ENCODE data around the gene PASD1.
"Not testable (repeated sequence)": the region's sequence is repeated elsewhere in the genome, so short reads cannot be mapped to it uniquely, and the experiment has no call there.

PASD1 gene

GRCh38 chrX:151537572-151537971 is 25.9 kb upstream of the PASD1 start:
- no peak for TF ChIP-seq CTCF (IDR thresholded peaks at IDR 0.05; ENCODE audit: low read length, missing control alignments)
- H3K4me3 ChIP-seq (replicated peaks; ENCODE audit: low read depth, low read length), result no peak overlapping the region
- no peak for DNase-seq (ENCODE audit: low read depth)

- DNase-seq (ENCODE audit: low read depth), result no peak
- no peak for TF ChIP-seq CTCF (IDR thresholded peaks at IDR 0.05; ENCODE audit: low read length, missing control alignments)
- no peak overlapping the region for H3K4me3 ChIP-seq (replicated peaks; ENCODE audit: low read depth, low read length)
Measured at GRCh38 chrX:151538190-151539122, 25.0 kb upstream of the PASD1 start.

GRCh38 chrX:151543706-151544105 is 19.8 kb upstream of the PASD1 start:
- no peak for TF ChIP-seq CTCF (IDR thresholded peaks at IDR 0.05; ENCODE audit: low read length, missing control alignments)
- no peak overlapping the region for H3K4me3 ChIP-seq (replicated peaks; ENCODE audit: low read depth, low read length)
- no peak for DNase-seq (ENCODE audit: low read depth)

- not testable (repeated sequence) for H3K4me3 ChIP-seq (replicated peaks; ENCODE audit: low read depth, low read length); DNase-seq (ENCODE audit: low read depth)
Measured at GRCh38 chrX:151546226-151546625, 17.2 kb upstream of the PASD1 start.

- not testable (repeated sequence) for H3K4me3 ChIP-seq (replicated peaks; ENCODE audit: low read depth, low read length); DNase-seq (ENCODE audit: low read depth)
Measured at GRCh38 chrX:151551176-151551575, 12.3 kb upstream of the PASD1 start.

GRCh38 chrX:151552743-151553142 is 10.7 kb upstream of the PASD1 start:
- no peak for TF ChIP-seq CTCF (IDR thresholded peaks at IDR 0.05; ENCODE audit: low read length, missing control alignments)
- H3K4me3 ChIP-seq (replicated peaks; ENCODE audit: low read depth, low read length), result no peak overlapping the region
- no peak for DNase-seq (ENCODE audit: low read depth)

GRCh38 chrX:151555301-151555700 is 8.2 kb upstream of the PASD1 start:
- H3K4me3 ChIP-seq (replicated peaks; ENCODE audit: low read depth, low read length); DNase-seq (ENCODE audit: low read depth): not testable (repeated sequence)

GRCh38 chrX:151562485-151562884 is 990 bp upstream of the PASD1 start:
- H3K4me3 ChIP-seq (replicated peaks; ENCODE audit: low read depth, low read length); DNase-seq (ENCODE audit: low read depth): not testable (repeated sequence)

GRCh38 chrX:151563003-151563402 is 472 bp upstream of the PASD1 start:
- H3K4me3 ChIP-seq (replicated peaks; ENCODE audit: low read depth, low read length); DNase-seq (ENCODE audit: low read depth): not testable (repeated sequence)
